ENCODE data around the gene PRPF6. TPM values are rescaled to one million over a fixed set of nuclear protein-coding genes. Genes with fewer than 3 reads are reported as not detected.
A peak's percentile ranks its signal among the peaks of the same experiment; 100 is the strongest.

Gene PRPF6
- total and polyA plus RNA-seq, 5 donors, result 29.6 to 44.7 (median 43.1) TPM

DNA sequence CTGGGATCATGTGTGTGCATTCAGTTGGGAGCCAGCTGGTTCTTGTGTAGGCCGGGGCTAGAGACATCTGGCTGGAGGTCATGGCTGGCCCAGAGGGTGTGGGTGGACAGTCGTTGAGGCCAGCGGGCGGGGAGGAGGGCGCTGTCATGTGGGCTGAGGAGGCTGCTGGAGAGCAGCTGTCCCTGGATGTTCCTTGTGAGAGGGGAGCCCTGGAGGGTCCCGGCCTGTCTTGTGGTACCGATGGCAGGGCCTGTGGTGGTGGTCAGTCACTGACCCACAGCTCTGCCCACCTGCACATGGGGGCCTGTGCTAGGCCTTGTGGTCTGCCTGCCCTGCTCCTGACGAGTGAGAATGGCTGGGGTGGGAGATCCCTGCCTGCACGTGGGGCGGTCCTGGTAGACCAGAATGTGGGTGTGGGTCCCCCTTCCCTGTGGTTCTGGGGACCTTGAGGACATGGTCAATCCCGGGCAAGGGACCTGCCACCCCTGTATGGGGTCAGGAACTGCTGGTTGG, 53.1 kb downstream of the PRPF6 start:
- H3K4me3 ChIP-seq (ENCODE audit: low read length), result no peak overlapping the region
- intact Hi-C loops (cut with DNase I), result no loop called here
- DNase-seq, result peak; percentile 39 to 78 (median 69)
- H3K9me3 ChIP-seq (ENCODE audit: control insufficient read depth, low read length), result no peaks in the 10 kb centered on the region
- no peaks in the 10 kb centered on the region for H3K4me1 ChIP-seq (ENCODE audit: control insufficient read depth, insufficient read depth, low read length)
- H3K27ac ChIP-seq (ENCODE audit: low read length), result no peak overlapping the region
- H3K27me3 ChIP-seq (ENCODE audit: control insufficient read depth, insufficient read depth), result no peaks in the 10 kb centered on the region
- WGBS, result 57% methylated on average over 11 of the region's 11 CpGs
- peak in 1 of 2 donors; percentile 8 for ATAC-seq

GRCh38 chr20:64035066-64035932, 54.4 kb downstream of the PRPF6 start:
- WGBS, result 84% methylated on average over 17 of the region's 17 CpGs
- H3K27me3 ChIP-seq (ENCODE audit: control insufficient read depth, insufficient read depth), result no peaks in the 10 kb centered on the region
- no peaks in the 10 kb centered on the region for H3K9me3 ChIP-seq (ENCODE audit: control insufficient read depth, low read length)
- no peak for DNase-seq
- H3K4me3 ChIP-seq (ENCODE audit: low read length), result no peak overlapping the region
- no peak for ATAC-seq
- no peaks in the 10 kb centered on the region for H3K4me1 ChIP-seq (ENCODE audit: control insufficient read depth, insufficient read depth, low read length)
- intact Hi-C loops (cut with DNase I), result loop anchor here in 1 of 4 donors (5.0 kb wide), 1 partner anchor 87 kb away; no protein-coding TSS in a partner anchor
- H3K27ac ChIP-seq (ENCODE audit: low read length), result no peak overlapping the region

DNA sequence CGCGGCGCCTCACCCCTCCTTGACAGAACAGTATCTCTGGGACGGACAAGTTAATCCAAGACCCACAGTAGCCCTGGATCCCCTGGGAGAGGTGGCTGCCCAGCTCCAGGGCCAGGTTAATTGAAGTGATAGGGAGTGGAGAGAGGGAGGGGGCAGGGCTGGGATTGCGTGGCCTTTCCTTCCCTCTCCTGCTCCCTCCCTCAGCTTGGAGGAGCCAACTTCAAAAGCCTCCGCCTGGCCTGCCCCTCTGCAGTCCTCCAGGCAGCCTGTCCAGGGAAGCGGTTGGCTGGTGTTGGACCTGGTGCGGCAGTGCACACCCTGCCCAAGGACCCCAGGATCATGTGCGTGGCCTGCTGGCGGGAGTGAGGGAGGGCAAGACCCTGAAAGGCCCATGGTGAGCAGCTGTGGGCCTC, 55.0 kb downstream of the PRPF6 start, which contains the start of gene C20orf204:
Gene C20orf204, plus strand, starts transcription at position 250 of the 413 bp plus-strand sequence. Its CDS starts 142 bp downstream, at position 392.
- Histone ChIP-seq H3K4me3 (ENCODE audit: low read length) (no peak within 1 kb of the TSS), H3K27ac (ENCODE audit: low read length) (no peak within 1 kb of the TSS), H3K27me3 (ENCODE audit: control insufficient read depth, insufficient read depth) (no peaks in the 10 kb centered on the region), H3K4me1 (ENCODE audit: control insufficient read depth, insufficient read depth, low read length) (no peaks in the 10 kb centered on the region), H3K9me3 (ENCODE audit: control insufficient read depth, low read length) (no peaks in the 10 kb centered on the region)
- DNase-seq, result no peak
- WGBS, result 75% methylated on average over 10 of the region's 10 CpGs
- no peak for ATAC-seq
- intact Hi-C loops (cut with DNase I), result loop anchor here in 1 of 4 donors (5.0 kb wide), 1 partner anchor 86 kb away; no protein-coding TSS in a partner anchor

- Histone ChIP-seq H3K27ac (ENCODE audit: low read length) (no peak overlapping the region), H3K27me3 (ENCODE audit: control insufficient read depth, insufficient read depth) (no peaks in the 10 kb centered on the region), H3K4me1 (ENCODE audit: control insufficient read depth, insufficient read depth, low read length) (no peaks in the 10 kb centered on the region), H3K9me3 (ENCODE audit: control insufficient read depth, low read length) (no peaks in the 10 kb centered on the region), H3K4me3 (ENCODE audit: low read length) (no peak overlapping the region)
- WGBS, result 64% methylated on average over 17 of the region's 17 CpGs
- DNase-seq (no peak), ATAC-seq (no peak)
- intact Hi-C loops (cut with DNase I), result loop anchor here in 1 of 4 donors (5.0 kb wide), 1 partner anchor 86 kb away; no protein-coding TSS in a partner anchor
Measured at GRCh38 chr20:64036346-64037198, 55.6 kb downstream of the PRPF6 start.

DNA sequence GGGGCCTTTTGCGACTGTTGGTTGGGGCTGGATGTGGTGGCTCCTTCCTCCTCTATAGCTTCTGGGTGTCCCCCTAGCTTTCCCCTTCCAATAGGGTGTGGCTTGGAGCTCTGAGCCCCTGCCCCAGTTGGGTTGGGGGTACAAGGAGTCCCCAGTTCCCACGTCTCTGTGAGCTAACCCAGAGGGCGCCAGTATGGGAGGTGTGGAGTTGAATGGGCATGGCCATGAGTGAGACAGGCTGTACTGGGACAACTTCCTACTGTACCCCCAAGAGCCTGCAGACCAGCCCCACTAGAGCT, 56.2 kb downstream of the PRPF6 start:
- WGBS, result 77% methylated on average over 3 of the region's 3 CpGs
- no peak for ATAC-seq
- Histone ChIP-seq H3K4me3 (ENCODE audit: low read length) (no peak overlapping the region), H3K27me3 (ENCODE audit: control insufficient read depth, insufficient read depth) (no peaks in the 10 kb centered on the region), H3K9me3 (ENCODE audit: control insufficient read depth, low read length) (no peaks in the 10 kb centered on the region), H3K4me1 (ENCODE audit: control insufficient read depth, insufficient read depth, low read length) (no peaks in the 10 kb centered on the region), H3K27ac (ENCODE audit: low read length) (no peak overlapping the region)
- no peak for DNase-seq
- intact Hi-C loops (cut with DNase I), result loop anchor here in 1 of 4 donors (5.0 kb wide), 1 partner anchor 85 kb away; no protein-coding TSS in a partner anchor

DNA sequence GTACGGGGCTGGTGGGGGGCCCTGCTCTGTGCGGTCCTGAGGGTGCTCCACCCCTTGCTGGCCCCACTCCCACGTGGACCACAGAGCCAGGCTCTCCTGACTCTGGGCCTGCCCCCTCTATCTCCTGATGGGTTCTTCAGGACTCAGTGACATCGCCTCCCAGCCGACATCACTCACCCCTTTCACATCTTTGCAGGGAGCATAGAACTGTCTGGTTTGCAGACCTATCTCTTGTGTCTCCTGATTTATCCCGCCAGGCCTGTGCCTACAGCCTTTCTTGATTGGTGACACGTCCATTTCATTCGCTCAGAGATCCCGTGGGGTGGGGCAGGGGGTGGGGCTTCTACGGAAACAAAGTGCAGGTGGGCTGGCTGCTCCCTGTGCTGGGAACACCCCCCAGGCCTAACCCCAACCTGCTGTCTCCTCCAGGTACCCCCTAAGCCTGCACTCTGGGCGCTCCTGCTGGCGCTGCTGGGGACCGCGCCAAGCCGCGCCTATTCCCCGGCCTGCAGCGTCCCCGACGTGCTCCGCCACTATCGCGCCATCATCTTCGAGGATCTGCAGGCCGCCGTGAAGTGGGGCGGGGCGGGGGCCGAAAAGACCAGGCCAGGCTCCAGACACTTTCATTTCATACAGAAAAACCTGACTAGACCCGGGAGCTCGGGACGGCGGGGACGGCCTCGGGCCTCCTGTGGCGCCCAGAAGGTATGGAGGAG, 56.7 kb downstream of the PRPF6 start:
- Histone ChIP-seq H3K4me1 (ENCODE audit: control insufficient read depth, insufficient read depth, low read length) (no peaks in the 10 kb centered on the region), H3K27ac (ENCODE audit: low read length) (no peak overlapping the region), H3K9me3 (ENCODE audit: control insufficient read depth, low read length) (no peaks in the 10 kb centered on the region), H3K4me3 (ENCODE audit: low read length) (no peak overlapping the region), H3K27me3 (ENCODE audit: control insufficient read depth, insufficient read depth) (no peaks in the 10 kb centered on the region)
- intact Hi-C loops (cut with DNase I), result loop anchor here in 1 of 4 donors (5.0 kb wide), 1 partner anchor 85 kb away; no protein-coding TSS in a partner anchor
- no peak for DNase-seq
- no peak for ATAC-seq
- 10% methylated on average over 36 of the region's 36 CpGs for WGBS

DNA sequence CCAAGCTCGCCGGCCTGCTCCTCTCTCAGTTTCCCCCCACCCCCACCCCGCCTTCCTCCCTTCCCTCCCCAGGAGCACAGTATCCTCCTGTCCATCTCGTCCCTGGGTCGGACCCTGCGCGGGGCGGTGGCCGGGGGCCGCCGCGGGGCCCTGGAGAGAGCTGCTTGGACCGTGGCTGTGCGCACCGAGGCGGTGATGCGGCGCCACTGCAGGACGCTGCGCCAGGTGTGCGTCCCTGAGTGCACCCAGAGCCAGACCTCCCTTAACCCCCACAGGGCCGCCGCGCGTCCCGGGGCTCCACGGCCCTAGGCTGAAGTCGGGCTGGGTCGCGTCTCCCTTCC, 57.3 kb downstream of the PRPF6 start:
- H3K27me3 ChIP-seq (ENCODE audit: control insufficient read depth, insufficient read depth), result no peaks in the 10 kb centered on the region
- WGBS, result 3% methylated on average over 30 of the region's 30 CpGs
- no peaks in the 10 kb centered on the region for H3K4me1 ChIP-seq (ENCODE audit: control insufficient read depth, insufficient read depth, low read length)

GRCh38 chr20:64038565-64039292, 57.8 kb downstream of the PRPF6 start:
- no peaks in the 10 kb centered on the region for H3K27me3 ChIP-seq (ENCODE audit: control insufficient read depth, insufficient read depth)
- DNase-seq, result peak; percentile 83 to 92 (median 92)
- no peaks in the 10 kb centered on the region for H3K4me1 ChIP-seq (ENCODE audit: control insufficient read depth, insufficient read depth, low read length)
- peak; percentile 86 for ATAC-seq
- WGBS, result under 1% methylated on average over 91 of the region's 91 CpGs
- H3K4me3 ChIP-seq (ENCODE audit: low read length), result peak overlapping the region; percentile 49
- peak overlapping the region; percentile 46 for H3K27ac ChIP-seq (ENCODE audit: low read length)
- no peaks in the 10 kb centered on the region for H3K9me3 ChIP-seq (ENCODE audit: control insufficient read depth, low read length)
- intact Hi-C loops (cut with DNase I), result loop anchor here in 1 of 4 donors (5.0 kb wide), 1 partner anchor 84 kb away; no protein-coding TSS in a partner anchor

More for the DNA sequence above, 57.3 kb downstream of the PRPF6 start:
- H3K9me3 ChIP-seq (ENCODE audit: control insufficient read depth, low read length), result no peaks in the 10 kb centered on the region
- intact Hi-C loops (cut with DNase I), result loop anchor here in 1 of 4 donors (5.0 kb wide), 1 partner anchor 84 kb away; no protein-coding TSS in a partner anchor
- peak overlapping the region; percentile 13 for H3K27ac ChIP-seq (ENCODE audit: low read length)
- peak in 1 of 2 donors; percentile 2 for ATAC-seq
- peak overlapping the region; percentile 49 for H3K4me3 ChIP-seq (ENCODE audit: low read length)
- DNase-seq, result no peak

- no peak for DNase-seq
- intact Hi-C loops (cut with DNase I), result loop anchor here in 1 of 4 donors (5.0 kb wide), 1 partner anchor 83 kb away; no protein-coding TSS in a partner anchor
- Histone ChIP-seq H3K4me1 (ENCODE audit: control insufficient read depth, insufficient read depth, low read length) (no peaks in the 10 kb centered on the region), H3K27me3 (ENCODE audit: control insufficient read depth, insufficient read depth) (no peaks in the 10 kb centered on the region), H3K9me3 (ENCODE audit: control insufficient read depth, low read length) (no peaks in the 10 kb centered on the region), H3K4me3 (ENCODE audit: low read length) (peak overlapping the region; percentile 49), H3K27ac (ENCODE audit: low read length) (peak overlapping the region; percentile 15)
- WGBS, result 10% methylated on average over 17 of the region's 17 CpGs
- ATAC-seq, result peak; percentile 60 to 70
Measured at GRCh38 chr20:64039293-64040160, 58.6 kb downstream of the PRPF6 start.

All from right cardiac atrium (tissue), 5 donors.